GM12864 (cell line): ENCODE results near the gene CRMP1.

Experiments used
- DNase-seq: peaks from one replicate; pipeline ENCODE4 v3.0.0-alpha.2; 2011; ENCODE audit warnings: low read depth
- H3K4me3 ChIP-seq: 2 replicates; pipeline ENCODE4 v1.5.1; 2011; ENCODE audit warnings: mild to moderate bottlenecking, low read depth, low read length, control low read depth
- TF ChIP-seq, protein P1 (sequence below): IDR thresholded peaks from 2 replicates; pipeline ENCODE4 v1.5.1; 2011; ENCODE audit warnings: low read depth, mild to moderate bottlenecking, moderate library complexity, low read length, control low read depth, inconsistent platforms; ENCODE audit errors: missing control alignments

CRMP1 gene

GRCh38 chr4:5931526-5931925 is 38.6 kb upstream of the CRMP1 start:
- TF ChIP-seq, protein P1, sequence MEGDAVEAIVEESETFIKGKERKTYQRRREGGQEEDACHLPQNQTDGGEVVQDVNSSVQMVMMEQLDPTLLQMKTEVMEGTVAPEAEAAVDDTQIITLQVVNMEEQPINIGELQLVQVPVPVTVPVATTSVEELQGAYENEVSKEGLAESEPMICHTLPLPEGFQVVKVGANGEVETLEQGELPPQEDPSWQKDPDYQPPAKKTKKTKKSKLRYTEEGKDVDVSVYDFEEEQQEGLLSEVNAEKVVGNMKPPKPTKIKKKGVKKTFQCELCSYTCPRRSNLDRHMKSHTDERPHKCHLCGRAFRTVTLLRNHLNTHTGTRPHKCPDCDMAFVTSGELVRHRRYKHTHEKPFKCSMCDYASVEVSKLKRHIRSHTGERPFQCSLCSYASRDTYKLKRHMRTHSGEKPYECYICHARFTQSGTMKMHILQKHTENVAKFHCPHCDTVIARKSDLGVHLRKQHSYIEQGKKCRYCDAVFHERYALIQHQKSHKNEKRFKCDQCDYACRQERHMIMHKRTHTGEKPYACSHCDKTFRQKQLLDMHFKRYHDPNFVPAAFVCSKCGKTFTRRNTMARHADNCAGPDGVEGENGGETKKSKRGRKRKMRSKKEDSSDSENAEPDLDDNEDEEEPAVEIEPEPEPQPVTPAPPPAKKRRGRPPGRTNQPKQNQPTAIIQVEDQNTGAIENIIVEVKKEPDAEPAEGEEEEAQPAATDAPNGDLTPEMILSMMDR, result no peak
- DNase-seq, result no peak

DNA sequence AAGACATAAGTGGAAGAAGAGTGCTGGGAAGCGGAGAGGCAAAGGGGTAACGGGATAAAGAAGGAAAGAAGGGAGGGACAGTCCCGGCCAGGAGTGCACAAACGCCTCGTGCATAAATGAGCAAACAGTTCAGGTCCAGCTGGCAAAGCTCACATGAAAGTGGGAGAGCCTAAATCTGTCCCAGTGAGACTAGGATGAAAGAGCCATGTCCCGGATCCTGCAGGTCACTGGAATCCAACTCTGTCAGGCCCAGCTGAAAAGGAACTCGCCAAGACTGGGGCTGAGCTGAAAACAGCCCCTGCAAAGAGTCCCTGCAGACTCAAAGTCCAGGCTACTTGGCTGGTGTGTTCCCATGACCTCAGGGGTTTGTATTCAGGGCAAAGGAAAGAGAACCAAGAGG is 38.0 kb upstream of the CRMP1 start:
- no peak overlapping the region for H3K4me3 ChIP-seq
- no peak for DNase-seq
- TF ChIP-seq, protein P1, result no peak

More at GRCh38 chr4:5931526-5931925, 38.6 kb upstream of the CRMP1 start:
- H3K4me3 ChIP-seq, result no peak overlapping the region

DNA sequence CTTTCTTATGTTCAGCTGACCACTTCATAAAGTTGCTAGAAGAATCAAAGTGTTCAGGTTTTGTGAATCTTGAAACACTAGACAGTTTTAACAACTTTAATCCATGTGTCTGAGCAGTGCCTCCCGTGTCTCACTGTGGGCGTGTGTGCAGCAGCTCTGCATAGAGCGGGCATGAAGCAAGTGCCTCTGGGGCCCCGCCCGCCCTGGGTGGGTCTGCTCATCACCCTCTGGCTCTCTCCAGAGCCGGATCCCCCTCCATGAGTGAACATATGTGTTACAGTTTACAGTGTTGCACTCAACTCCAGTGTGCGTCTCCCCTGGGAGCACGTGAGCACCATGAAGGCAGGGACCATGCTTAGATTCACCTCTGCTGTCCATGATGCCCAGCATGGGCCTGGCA is 37.6 kb upstream of the CRMP1 start:
- TF ChIP-seq, protein P1, result no peak
- DNase-seq, result no peak
- H3K4me3 ChIP-seq, result no peak overlapping the region

DNA sequence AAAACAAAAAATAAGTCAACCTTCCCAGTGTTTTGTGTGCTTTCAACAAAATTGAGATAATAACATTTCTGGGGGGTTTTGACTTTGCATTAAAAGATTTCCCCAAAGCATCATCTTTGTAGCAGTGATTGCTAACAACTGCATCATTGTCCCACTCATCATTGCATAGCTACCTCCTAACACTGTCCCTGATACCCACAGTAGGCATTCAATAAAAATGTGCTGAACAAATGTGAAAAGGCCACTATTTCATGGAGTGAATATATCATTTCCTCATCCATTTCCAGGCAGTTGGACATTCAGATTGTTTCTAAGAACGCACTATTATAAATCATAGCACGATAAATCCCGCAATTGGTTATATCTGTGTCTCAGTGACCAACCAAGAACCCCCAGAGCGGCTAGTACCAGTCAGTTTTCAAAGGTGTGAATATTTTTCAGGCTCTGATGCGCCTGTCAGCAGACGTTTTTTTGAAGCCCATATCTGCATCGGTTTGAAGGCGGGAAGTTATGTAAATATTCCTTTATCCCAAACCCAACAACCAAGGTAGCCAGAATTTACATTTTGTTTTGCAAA is 36.0 kb upstream of the CRMP1 start:
- H3K4me3 ChIP-seq, result no peak overlapping the region
- DNase-seq, result no peak
- TF ChIP-seq, protein P1, result no peak

- TF ChIP-seq, protein P1, result no peak
- no peak overlapping the region for H3K4me3 ChIP-seq
- DNase-seq, result no peak
Measured at GRCh38 chr4:5928274-5928673, 35.4 kb upstream of the CRMP1 start.

- no peak overlapping the region for H3K4me3 ChIP-seq
- DNase-seq, result no peak
- TF ChIP-seq, protein P1, result no peak
Measured at GRCh38 chr4:5927747-5928146, 34.9 kb upstream of the CRMP1 start.

GRCh38 chr4:5927116-5927515 is 34.2 kb upstream of the CRMP1 start:
- no peak for DNase-seq
- TF ChIP-seq, protein P1, result no peak
- H3K4me3 ChIP-seq, result no peak overlapping the region
